ENCODE measurements around the gene MGA. TPM values are rescaled to one million over a fixed set of nuclear protein-coding genes. Genes with fewer than 3 reads are reported as not detected.

MGA gene
- total RNA-seq, 4 donors from 2014 or later, result 21.0 to 44.7 (median 38.3) TPM

DNA sequence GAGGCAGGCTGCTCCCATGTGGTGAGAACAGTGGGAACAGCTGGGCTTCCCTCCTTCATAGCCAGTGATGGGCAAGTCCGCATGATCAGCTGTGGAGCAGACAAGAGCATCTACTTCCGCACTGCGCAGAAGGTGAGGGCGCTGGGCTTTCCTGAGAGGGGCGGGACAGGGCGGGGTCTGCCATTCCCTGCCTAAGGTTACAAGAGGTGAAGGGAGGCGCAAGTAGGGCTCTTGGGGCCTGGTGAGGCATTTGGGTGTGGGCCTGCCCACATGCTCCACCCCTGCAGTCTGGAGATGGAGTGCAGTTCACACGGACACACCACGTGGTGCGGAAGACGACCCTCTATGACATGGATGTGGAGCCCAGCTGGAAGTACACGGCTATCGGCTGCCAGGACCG lies 157.1 kb downstream of the MGA start:
- peaks cover 5% of the 10 kb centered on the region for H3K4me1 ChIP-seq
- peaks cover 99% of the 10 kb centered on the region for H3K36me3 ChIP-seq
- WGBS, result 65% methylated on average over 14 of the region's 14 CpGs
- H3K27ac ChIP-seq, result no peak overlapping the region
- no peak for TF ChIP-seq POLR2AphosphoS5 (IDR thresholded peaks at IDR 0.05)
- no peak for TF ChIP-seq POLR2A (IDR thresholded peaks at IDR 0.05)
- no peak for TF ChIP-seq EP300 (IDR thresholded peaks at IDR 0.05)
- TF ChIP-seq, protein P1, sequence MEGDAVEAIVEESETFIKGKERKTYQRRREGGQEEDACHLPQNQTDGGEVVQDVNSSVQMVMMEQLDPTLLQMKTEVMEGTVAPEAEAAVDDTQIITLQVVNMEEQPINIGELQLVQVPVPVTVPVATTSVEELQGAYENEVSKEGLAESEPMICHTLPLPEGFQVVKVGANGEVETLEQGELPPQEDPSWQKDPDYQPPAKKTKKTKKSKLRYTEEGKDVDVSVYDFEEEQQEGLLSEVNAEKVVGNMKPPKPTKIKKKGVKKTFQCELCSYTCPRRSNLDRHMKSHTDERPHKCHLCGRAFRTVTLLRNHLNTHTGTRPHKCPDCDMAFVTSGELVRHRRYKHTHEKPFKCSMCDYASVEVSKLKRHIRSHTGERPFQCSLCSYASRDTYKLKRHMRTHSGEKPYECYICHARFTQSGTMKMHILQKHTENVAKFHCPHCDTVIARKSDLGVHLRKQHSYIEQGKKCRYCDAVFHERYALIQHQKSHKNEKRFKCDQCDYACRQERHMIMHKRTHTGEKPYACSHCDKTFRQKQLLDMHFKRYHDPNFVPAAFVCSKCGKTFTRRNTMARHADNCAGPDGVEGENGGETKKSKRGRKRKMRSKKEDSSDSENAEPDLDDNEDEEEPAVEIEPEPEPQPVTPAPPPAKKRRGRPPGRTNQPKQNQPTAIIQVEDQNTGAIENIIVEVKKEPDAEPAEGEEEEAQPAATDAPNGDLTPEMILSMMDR (IDR thresholded peaks at IDR 0.05), result no peak
- H3K27me3 ChIP-seq, result no peaks in the 10 kb centered on the region
- DNase-seq (ENCODE audit: low spot score in 2 of 2), result no peak
- H3K9me3 ChIP-seq, result no peaks in the 10 kb centered on the region
- no peak overlapping the region for H3K4me3 ChIP-seq

DNA sequence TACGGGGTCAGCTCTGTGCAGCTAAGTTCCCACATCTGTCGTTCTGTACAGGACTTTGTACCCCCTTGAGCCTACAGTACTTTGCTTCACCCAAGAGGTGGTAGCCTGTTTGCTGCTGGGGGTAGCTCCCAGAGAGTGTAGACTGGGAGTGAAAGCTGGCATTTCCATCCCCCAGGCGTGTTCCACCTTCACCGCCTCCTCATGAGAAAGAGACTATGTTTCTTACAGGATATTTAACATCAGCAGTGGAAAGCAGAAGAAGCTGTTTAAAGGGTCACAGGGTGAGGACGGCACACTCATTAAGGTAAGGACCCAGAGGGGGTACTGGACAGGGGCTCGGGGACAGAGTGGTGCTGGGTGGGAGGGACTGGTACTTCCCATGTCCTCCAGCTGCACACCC lies 157.6 kb downstream of the MGA start:
- DNase-seq (ENCODE audit: low spot score in 2 of 2), result no peak
- TF ChIP-seq POLR2AphosphoS5 (IDR thresholded peaks at IDR 0.05), result no peak
- TF ChIP-seq EP300 (IDR thresholded peaks at IDR 0.05), result no peak
- TF ChIP-seq, protein P1 (IDR thresholded peaks at IDR 0.05), result no peak

DNA sequence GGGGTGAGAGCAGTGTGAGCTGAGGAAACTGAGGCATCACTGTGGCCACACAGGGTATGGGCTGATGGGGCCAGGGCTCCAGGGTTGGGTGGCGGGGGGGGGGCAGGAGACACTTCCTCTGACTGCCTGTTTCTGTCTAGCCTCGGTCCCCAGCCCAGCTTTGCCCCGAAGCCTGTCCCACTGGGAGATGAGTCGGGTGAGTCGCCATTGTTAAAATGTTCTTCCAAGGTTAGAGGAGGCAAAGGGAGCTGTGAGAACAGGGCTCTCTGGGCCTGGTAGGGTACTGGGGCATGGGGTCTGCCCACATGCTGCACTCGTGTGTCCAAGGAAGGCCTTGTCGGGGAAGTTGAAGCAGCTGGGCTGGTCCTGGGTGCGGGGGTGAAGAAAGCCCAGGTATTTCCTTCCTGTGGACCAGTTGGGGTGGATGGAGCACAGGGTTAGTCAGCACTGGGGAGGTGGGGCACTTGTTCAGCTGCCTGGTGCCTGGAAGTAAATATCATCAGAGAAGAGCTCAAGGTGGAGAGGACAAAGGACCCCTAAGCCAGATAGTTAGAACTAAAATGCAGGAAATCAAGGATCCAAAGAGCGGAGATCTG lies 159.3 kb downstream of the MGA start:
- 89% methylated on average over 9 of the region's 9 CpGs for WGBS
- Histone ChIP-seq H3K27ac (no peak overlapping the region), H3K9me3 (no peaks in the 10 kb centered on the region), H3K4me3 (no peak overlapping the region), H3K36me3 (peaks cover 99% of the 10 kb centered on the region), H3K4me1 (peaks cover 5% of the 10 kb centered on the region), H3K27me3 (no peaks in the 10 kb centered on the region)
- TF ChIP-seq, protein P1 (IDR thresholded peaks at IDR 0.05), result no peak
- TF ChIP-seq POLR2A (IDR thresholded peaks at IDR 0.05) (no peak), EP300 (IDR thresholded peaks at IDR 0.05) (no peak), POLR2AphosphoS5 (IDR thresholded peaks at IDR 0.05) (no peak)
- DNase-seq (ENCODE audit: low spot score in 2 of 2), result no peak

More for the DNA sequence above, 157.6 kb downstream of the MGA start:
- H3K27me3 ChIP-seq, result no peaks in the 10 kb centered on the region
- H3K9me3 ChIP-seq, result no peaks in the 10 kb centered on the region
- peaks cover 99% of the 10 kb centered on the region for H3K36me3 ChIP-seq
- no peak overlapping the region for H3K27ac ChIP-seq
- H3K4me3 ChIP-seq, result no peak overlapping the region
- peaks cover 5% of the 10 kb centered on the region for H3K4me1 ChIP-seq
- WGBS, result 86% methylated on average over 6 of the region's 6 CpGs

DNA sequence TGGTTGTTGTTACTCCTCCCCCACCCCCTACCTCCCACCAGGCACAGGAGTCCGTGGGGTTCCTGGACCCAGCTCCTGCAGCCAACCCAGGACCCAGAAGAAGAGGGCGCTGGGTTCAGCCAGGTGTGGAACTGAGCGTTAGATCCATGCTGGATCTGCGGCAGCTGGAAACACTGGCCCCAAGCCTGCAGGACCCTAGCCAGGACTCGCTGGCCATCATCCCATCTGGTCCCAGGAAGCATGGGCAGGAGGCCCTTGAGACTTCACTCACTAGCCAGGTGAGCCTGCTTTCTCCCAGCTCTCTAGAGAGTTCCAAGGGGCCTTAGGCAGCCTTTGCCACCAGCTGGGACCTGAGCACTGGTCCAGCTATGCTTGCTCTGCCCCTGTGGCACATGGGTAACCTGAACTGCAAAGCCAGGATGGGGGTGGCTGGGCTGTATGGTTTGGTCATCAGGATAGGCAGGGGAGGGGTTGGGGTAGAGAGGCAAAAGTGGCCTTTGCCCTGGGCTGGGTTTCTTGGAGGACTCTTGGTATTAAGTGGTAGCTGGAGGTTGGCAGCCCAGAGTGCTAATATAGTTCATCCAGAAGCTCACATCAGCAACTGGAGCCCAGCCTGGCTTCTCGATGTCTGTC lies 160.7 kb downstream of the MGA start:
- TF ChIP-seq EP300 (IDR thresholded peaks at IDR 0.05), result no peak
- no peak for DNase-seq (ENCODE audit: low spot score in 2 of 2)
- H3K36me3 ChIP-seq, result peaks cover 97% of the 10 kb centered on the region
- no peaks in the 10 kb centered on the region for H3K27me3 ChIP-seq
- WGBS, result 36% methylated on average over 6 of the region's 6 CpGs
- no peaks in the 10 kb centered on the region for H3K9me3 ChIP-seq
- H3K4me3 ChIP-seq, result no peak overlapping the region
- H3K27ac ChIP-seq, result no peak overlapping the region
- H3K4me1 ChIP-seq, result peaks cover 5% of the 10 kb centered on the region

DNA sequence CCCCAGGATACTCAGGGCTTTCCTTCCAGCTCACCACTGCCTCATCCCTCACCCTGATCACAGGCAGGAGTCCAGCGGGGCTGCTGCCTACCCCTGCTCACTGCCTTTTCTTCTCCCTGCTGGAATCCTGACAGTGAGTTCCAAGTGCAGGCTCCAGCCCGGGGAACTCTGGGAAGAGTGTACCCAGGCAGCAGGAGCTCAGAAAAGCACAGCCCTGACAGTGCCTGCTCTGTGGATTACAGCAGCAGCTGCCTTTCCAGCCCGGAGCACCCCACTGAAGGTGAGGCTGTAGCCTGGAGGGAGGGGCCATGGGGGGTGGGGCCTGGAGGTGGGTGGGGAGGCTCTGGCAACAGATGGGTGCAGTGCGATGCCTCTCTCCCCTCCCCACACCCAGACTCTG lies 161.6 kb downstream of the MGA start:
- 30% methylated on average over 2 of the region's 4 CpGs for WGBS
- H3K27me3 ChIP-seq, result no peaks in the 10 kb centered on the region
- H3K9me3 ChIP-seq, result no peaks in the 10 kb centered on the region
- H3K36me3 ChIP-seq, result peaks cover 89% of the 10 kb centered on the region
- no peak for DNase-seq (ENCODE audit: low spot score in 2 of 2)
- H3K4me3 ChIP-seq, result no peak overlapping the region
- peaks cover 9% of the 10 kb centered on the region for H3K4me1 ChIP-seq
- no peak overlapping the region for H3K27ac ChIP-seq
- TF ChIP-seq POLR2A (IDR thresholded peaks at IDR 0.05) (no peak), POLR2AphosphoS5 (IDR thresholded peaks at IDR 0.05) (no peak), EP300 (IDR thresholded peaks at IDR 0.05) (no peak)
- TF ChIP-seq, protein P1 (IDR thresholded peaks at IDR 0.05), result no peak

All from suprapubic skin (tissue), 4 donors.